HG02763 (cell line): Measurements from ENCODE around the gene ATP4B.

Experiments used
- ATAC-seq: cut with Tn5 transposase; IDR thresholded peaks from one replicate; pipeline ENCODE4 v1.9.1; 2021; ENCODE audit warnings: mild to moderate bottlenecking, moderate library complexity; ENCODE audit not compliant: unreplicated experiment

The ATP4B gene

GRCh38 chr13:113657851-113658741 is at the start of gene ATP4B:
TSS of gene ATP4B (minus strand) at chr13:113658198. CDS start at chr13:113658144, 54 bp downstream.
- no peak for ATAC-seq

- no peak for ATAC-seq
Observed at GRCh38 chr13:113672002-113672651, 14.1 kb upstream of the ATP4B start.

- ATAC-seq: no peak
Observed at GRCh38 chr13:113671066-113672001, 13.3 kb upstream of the ATP4B start.

- no peak for ATAC-seq
Observed at GRCh38 chr13:113670541-113670940, 12.5 kb upstream of the ATP4B start.

- no peak for ATAC-seq
Observed at GRCh38 chr13:113669755-113670341, 11.8 kb upstream of the ATP4B start.

DNA sequence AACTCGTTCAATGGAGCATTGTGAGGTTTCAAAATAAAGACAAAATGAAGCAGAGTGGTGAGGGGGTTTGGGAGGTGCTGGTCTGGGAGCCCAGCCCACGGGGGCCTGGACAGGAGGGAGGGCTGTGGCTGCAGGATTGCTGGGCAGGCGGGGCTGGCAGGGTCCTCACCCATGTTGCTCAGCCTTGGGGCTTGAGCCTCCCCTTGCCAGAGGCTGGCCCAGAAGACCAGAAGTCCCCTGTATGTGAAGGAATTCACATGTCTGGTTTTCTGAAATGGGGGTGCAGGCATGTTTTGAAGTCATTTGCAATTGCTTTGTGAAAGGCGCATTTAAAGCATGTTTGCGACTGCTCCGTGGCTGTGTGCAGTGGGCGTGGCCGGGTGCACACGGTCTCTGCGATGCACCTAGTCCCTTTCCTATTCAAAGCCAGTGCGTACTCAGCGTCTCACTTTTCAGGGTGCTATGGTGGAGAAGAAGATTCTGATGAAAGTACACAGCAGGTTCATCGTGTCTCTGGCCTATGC is 11.3 kb upstream of the ATP4B start:
- no peak for ATAC-seq

- no peak for ATAC-seq
Observed at GRCh38 chr13:113668491-113668971, 10.5 kb upstream of the ATP4B start.

DNA sequence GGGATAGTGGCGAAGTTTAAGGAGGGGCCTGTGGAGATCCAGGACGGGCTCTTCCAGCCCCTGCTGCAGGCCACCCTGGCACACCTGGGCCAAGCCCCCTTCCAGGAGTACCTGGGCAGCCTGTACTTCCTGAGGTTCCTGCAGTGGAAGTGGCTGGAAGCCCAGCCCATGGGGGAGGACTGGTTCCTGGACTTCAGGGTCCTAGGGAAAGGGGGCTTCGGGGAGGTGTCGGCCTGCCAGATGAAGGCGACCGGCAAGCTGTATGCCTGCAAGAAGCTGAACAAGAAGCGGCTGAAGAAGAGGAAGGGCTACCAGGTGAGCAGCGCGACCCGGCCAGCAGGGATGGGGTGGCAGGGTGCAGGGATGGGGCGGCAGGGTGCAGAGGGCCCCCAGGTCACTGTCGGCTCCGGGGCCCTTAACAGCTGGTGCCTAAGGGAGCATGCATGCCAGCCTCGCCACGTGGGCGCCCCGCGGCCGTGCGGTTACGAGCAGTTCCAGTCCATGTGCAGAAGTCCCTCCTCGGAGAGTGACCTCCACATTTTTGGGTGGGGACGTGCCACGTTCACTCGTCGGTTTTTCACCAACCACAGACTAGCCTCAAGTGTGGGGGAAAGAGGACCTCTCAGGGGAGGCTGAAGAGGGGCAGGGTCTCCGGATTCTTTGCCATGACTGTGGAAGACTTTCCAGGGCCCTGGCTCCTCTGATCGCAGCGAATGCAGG is 9.9 kb upstream of the ATP4B start:
- no peak for ATAC-seq

DNA sequence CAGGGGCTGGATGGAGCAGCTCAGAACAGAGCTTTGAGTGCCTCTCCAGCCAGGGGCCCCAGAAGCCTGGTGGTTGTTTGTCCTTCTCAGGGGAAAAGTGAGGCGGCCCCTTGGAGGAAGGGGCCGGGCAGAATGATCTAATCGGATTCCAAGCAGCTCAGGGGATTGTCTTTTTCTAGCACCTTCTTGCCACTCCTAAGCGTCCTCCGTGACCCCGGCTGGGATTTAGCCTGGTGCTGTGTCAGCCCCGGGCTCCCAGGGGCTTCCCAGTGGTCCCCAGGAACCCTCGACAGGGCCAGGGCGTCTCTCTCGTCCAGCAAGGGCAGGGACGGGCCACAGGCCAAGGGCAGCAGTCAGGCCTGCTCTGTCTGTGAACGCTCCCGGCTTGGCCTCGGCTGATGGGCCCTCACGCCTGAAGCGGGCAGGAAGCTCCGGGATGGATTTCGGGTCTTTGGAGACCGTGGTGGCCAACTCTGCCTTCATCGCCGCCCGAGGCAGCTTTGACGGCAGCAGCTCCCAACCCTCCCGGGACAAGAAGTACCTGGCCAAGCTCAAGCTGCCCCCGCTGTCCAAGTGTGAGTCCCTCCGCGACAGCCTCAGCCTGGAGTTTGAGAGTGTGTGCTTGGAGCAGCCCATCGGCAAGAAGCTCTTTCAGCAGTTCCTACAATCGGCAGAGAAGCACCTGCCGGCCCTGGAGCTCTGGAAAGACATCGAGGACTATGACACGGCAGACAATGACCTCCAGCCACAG is 9.1 kb upstream of the ATP4B start, which contains the start of gene GRK1:
Gene GRK1 (plus strand): TSS at position 269 of the 751 bp plus-strand sequence. CDS start 168 bp downstream, at position 437.
- no peak for ATAC-seq

DNA sequence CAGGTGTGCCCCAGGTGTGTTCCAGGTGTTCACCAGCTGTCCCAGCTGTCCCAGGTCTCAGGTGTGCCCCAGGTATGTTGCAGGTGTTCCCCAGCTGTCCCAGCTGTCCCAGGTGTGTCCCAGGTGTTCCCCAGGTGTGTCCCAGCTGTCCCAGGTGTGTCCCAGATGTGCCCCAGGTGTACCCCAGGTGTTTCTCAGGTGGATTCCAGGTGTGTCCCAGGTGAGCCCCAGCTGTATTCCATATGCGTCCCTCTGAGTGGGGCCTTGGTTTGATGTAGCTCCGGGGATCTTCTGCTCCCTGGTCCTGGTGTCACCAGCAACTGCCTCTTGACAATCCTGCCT is 8.3 kb upstream of the ATP4B start:
- no peak for ATAC-seq

DNA sequence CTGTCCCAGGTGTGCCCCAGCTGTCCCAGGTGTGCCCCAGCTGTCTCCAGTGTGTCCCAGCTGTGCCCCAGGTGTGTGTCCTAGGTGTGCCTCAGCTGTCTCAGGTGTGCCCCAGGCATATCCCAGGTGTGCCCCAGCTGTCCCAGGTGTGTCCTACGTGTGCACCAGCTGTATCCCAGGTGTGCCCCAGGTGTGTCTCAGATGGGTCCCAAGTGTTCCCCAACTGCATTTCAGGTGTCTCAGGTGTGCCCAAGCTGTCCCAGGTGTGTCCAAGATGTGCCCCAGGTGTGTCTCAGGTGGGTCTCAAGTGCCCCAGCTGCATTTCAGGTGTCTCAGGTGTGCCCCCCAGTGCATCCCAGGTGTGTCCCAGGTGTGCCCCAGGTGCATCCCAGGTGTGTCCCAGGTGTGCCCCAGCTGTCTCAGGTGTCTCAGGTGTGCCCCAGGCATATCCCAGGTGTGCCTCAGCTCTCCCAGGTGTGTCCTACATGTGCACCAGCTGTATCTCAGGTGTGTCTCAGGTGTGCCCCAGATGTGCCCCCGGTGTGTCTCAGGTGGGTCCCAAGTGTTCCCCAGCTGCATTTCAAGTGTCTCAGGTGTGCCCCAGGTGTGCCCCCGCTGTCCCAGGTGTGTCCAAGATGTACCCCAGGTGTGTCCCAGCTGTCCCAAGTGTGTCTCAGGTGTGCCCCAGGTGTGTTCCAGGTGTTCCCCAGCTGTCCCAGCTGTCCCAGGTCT is 7.8 kb upstream of the ATP4B start:
- ATAC-seq: no peak

- ATAC-seq: no peak
Observed at GRCh38 chr13:113664751-113665596, 7.0 kb upstream of the ATP4B start.

- ATAC-seq: no peak
Observed at GRCh38 chr13:113663934-113664333, 5.9 kb upstream of the ATP4B start.

- ATAC-seq: no peak
Observed at GRCh38 chr13:113661509-113661908, 3.5 kb upstream of the ATP4B start.

GRCh38 chr13:113660066-113660465 is 2.1 kb upstream of the ATP4B start:
- no peak for ATAC-seq

DNA sequence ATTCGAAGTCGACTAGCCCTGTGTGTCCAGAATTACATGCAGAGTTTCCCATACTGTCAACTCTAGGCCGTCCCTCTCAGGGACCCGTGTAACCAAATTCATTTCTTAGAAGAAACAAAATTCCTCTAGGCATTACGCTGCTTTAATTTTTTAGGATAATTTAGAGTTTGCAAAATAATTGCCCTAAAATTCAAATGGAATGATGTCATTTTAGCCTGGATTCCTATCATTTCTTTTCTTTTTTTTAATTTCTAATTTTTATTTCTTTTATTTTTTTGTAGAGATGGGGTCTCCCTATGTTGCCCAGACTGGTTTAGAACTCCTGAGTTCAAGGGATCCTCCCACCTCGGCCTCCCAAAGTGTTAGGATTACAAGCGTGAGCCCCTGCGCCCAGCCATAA is 1.3 kb upstream of the ATP4B start:
- ATAC-seq: no peak

- ATAC-seq: no peak
Observed at GRCh38 chr13:113658836-113659235, 838 bp upstream of the ATP4B start.
